ENCODE results near the gene CSTPP1. TPM values are rescaled to one million over a fixed set of nuclear protein-coding genes. Genes with fewer than 3 reads are reported as not detected.

CSTPP1 gene
- total and polyA plus RNA-seq, 2 of the 8 experiments (the other 6 are each of a cell fraction or from before 2014, with no cell fraction given) = 24.2 to 28.7 TPM

GRCh38 chr11:47099918-47100315 is 163.4 kb downstream of the CSTPP1 start:
- Histone ChIP-seq H3K27me3 (replicated peaks in 1 of 4; ENCODE audit: control insufficient read depth in 3 of 4, extremely low read depth in 1 of 4, insufficient read depth in 3 of 4, low read length in 3 of 4) (no peaks in the 10 kb centered on the region), H4K8ac (ENCODE audit: extremely low read depth, insufficient read depth, low read length) (no peak overlapping the region), H2BK15ac (ENCODE audit: low read length) (no peak overlapping the region), H3K79me2 (ENCODE audit: control insufficient read depth in 1 of 2, insufficient read depth in 2 of 2, low read length in 2 of 2) (no peaks in the 10 kb centered on the region), H3K14ac (ENCODE audit: insufficient read length) (no peak overlapping the region), H3K23ac (ENCODE audit: insufficient read length) (no peak overlapping the region), H3K4me2 (ENCODE audit: insufficient read depth in 1 of 2, low read depth in 2 of 2, low read length in 2 of 2) (no peak overlapping the region), H2BK12ac (ENCODE audit: low read depth, low read length) (no peak overlapping the region), H3K4me3 (ENCODE audit: extremely low read depth in 1 of 4, insufficient read depth in 2 of 4, low read depth in 3 of 4, low read length in 4 of 4) (no peak overlapping the region), H2AK5ac (ENCODE audit: low read depth, low read length) (no peak overlapping the region), H3K23me2 (ENCODE audit: low read depth, low read length) (no peaks in the 10 kb centered on the region), H3K36me3 (ENCODE audit: control insufficient read depth in 2 of 4, insufficient read depth in 4 of 4, low read length in 3 of 4) (no peaks in the 10 kb centered on the region), H2BK20ac (ENCODE audit: low read length) (no peak overlapping the region), H4K91ac (replicated peaks; ENCODE audit: insufficient read length, low read length) (no peak overlapping the region), H2BK120ac (replicated peaks; ENCODE audit: low read depth, low read length) (no peak overlapping the region), H3K27ac (ENCODE audit: low read depth, low read length) (no peak overlapping the region), H2BK5ac (ENCODE audit: low read depth, low read length) (no peak overlapping the region), H3K4ac (replicated peaks; ENCODE audit: insufficient read length, low read depth, low read length) (no peak overlapping the region), H3K9ac (replicated peaks in 1 of 4; ENCODE audit: extremely low read depth in 1 of 4, low read depth in 3 of 4, low read length in 3 of 4) (no peak overlapping the region), H2AFZ (ENCODE audit: low read length) (no peak overlapping the region), H3K9me3 (ENCODE audit: insufficient read depth in 2 of 2, low read depth in 1 of 2, low read length in 1 of 2) (peaks cover 0 to 2% of the 10 kb centered on the region in 2 experiments; a peak in 1 of 4 replicates), H3K4me1 (replicated peaks in 1 of 4; ENCODE audit: control insufficient read depth in 3 of 4, insufficient read depth in 4 of 4, low read length in 3 of 4) (peaks cover 6 to 13% (median 7%) of the 10 kb centered on the region in 4 experiments; a peak in 6 of 7 replicates), H4K20me1 (replicated peaks in 1 of 2; ENCODE audit: control insufficient read depth in 1 of 2, insufficient read depth in 2 of 2, low read length in 2 of 2) (no peaks in the 10 kb centered on the region), H3K18ac (ENCODE audit: extremely low read depth, low read length) (no peak overlapping the region), H4K5ac (ENCODE audit: insufficient read length, low read depth, low read length) (no peak overlapping the region), H3K56ac (replicated peaks; ENCODE audit: insufficient read length, low read depth, low read length) (no peak overlapping the region), H3K79me1 (ENCODE audit: low read depth, low read length) (no peaks in the 10 kb centered on the region)
- ChIA-PET POLR2A (ENCODE audit: partially characterized antibody) (no interaction called here), CTCF (ENCODE audit: partially characterized antibody) (interaction anchor here (0.6 to 1.0 kb wide), 2 partner anchors 180 to 208 kb away, joined by 3 read pairs; no protein-coding TSS in a partner anchor)
- DNase-seq (ENCODE audit: low read depth in 1 of 2, low spot score in 2 of 2) = no peak
- no peak for FAIRE-seq
- TF ChIP-seq HDAC2 (IDR thresholded peaks at IDR 0.05; ENCODE audit: borderline replicate concordance in 1 of 2, low read depth in 2 of 2, low read length in 2 of 2) (no peak), E2F6 (IDR thresholded peaks at IDR 0.05) (no peak), BACH1 (IDR thresholded peaks at IDR 0.05; ENCODE audit: low read length) (no peak), CBX8 (IDR thresholded peaks at IDR 0.05; ENCODE audit: borderline replicate concordance, low read depth, low read length) (no peak), POLR2A (IDR thresholded peaks at IDR 0.05; ENCODE audit: control extremely low read depth in 1 of 2, low read depth in 2 of 2, low read length in 2 of 2) (no peak), GABPA (IDR thresholded peaks at IDR 0.05; ENCODE audit: borderline replicate concordance, insufficient read depth, low read length) (no peak), POLR2AphosphoS5 (IDR thresholded peaks at IDR 0.05; ENCODE audit: low read depth, low read length) (no peak), MAFK (IDR thresholded peaks at IDR 0.05; ENCODE audit: low read depth, low read length) (no peak), ATF2 (IDR thresholded peaks at IDR 0.05; ENCODE audit: low read length) (no peak), SP4 (IDR thresholded peaks at IDR 0.05; ENCODE audit: low read length) (no peak), SP2 (IDR thresholded peaks at IDR 0.05; ENCODE audit: low read length) (no peak), CHD2 (IDR thresholded peaks at IDR 0.05; ENCODE audit: low read length) (no peak), TBP (IDR thresholded peaks at IDR 0.05; ENCODE audit: low read depth, low read length) (no peak), KDM1A (IDR thresholded peaks at IDR 0.05; ENCODE audit: borderline replicate concordance, low read length) (no peak)
